K562 (cell line): ENCODE results near the gene SMIM10.
"Not testable (repeated sequence)": the region's sequence is repeated elsewhere in the genome, so short reads cannot be mapped to it uniquely, and the experiment has no call there.

Source experiments
- CHD7 ChIP-seq: fragments of 200-600 bp; sonication (generic); IDR thresholded peaks from one replicate; pipeline ENCODE4 v1.6.1; 2012; ENCODE audit warnings: mild to moderate bottlenecking, low read depth, low read length, inconsistent platforms
- CTCF ChIP-seq, 3 experiments: IDR thresholded peaks in 2 of 3; conservative IDR thresholded peaks in 1 of 3; 2 replicates each; pipeline ENCODE4 v1.5.1; 2011 to 2012; ENCODE audit warnings: low read length in 3 of 3, mild to moderate bottlenecking in 3 of 3, control low read depth in 2 of 3, improper control_type of control experiment in 1 of 3, inconsistent platforms in 1 of 3, low read depth in 1 of 3, mixed read lengths in 1 of 3, moderate library complexity in 1 of 3; ENCODE audit not compliant: insufficient read depth in 2 of 3
- ETS1 ChIP-seq: conservative IDR thresholded peaks from 2 replicates; pipeline ENCODE4 v1.6.1; 2011; ENCODE audit warnings: low read depth, mild to moderate bottlenecking, low read length; ENCODE audit not compliant: control insufficient read depth
- ETV6 ChIP-seq, 3 experiments: fragments of 150-350 bp in 1 of 3; sonication (generic) in 1 of 3; formaldehyde crosslinking in 1 of 3; IDR thresholded peaks; 2 replicates each; pipeline versions ENCODE4 v1.6.1 to v1.8.0; 2014 to 2022; ENCODE audit warnings: borderline replicate concordance in 2 of 3, low read depth in 2 of 3, antibody characterized with exemption in 1 of 3, low read length in 1 of 3, mild to moderate bottlenecking in 1 of 3, missing genetic modification reagents in 1 of 3
- MAZ ChIP-seq, 2 experiments: fragments of 450-650 bp in 1 of 2; sonication (generic) in 1 of 2; formaldehyde crosslinking; IDR thresholded peaks in 1 of 2; conservative IDR thresholded peaks in 1 of 2; 2 replicates each; pipeline versions ENCODE4 v1.4.0 to v1.5.0; 2020; ENCODE audit warnings: mild to moderate bottlenecking in 1 of 2, missing genetic modification reagents in 1 of 2
- MITF ChIP-seq: IDR thresholded peaks from 2 replicates; pipeline ENCODE4 v1.6.1; 2014; ENCODE audit warnings: antibody characterized with exemption
- PCBP2 ChIP-seq: fragments of 200-400 bp; formaldehyde crosslinking; IDR thresholded peaks from 2 replicates; pipeline ENCODE4 v1.6.1; 2018; ENCODE audit warnings: low read length, low read depth, mild to moderate bottlenecking, moderate library complexity; ENCODE audit not compliant: poor library complexity, severe bottlenecking
- RAD21 ChIP-seq, 2 experiments: fragments of 250-450 bp in 1 of 2; fragments of 450-650 bp in 1 of 2; sonication (Bioruptor Pico) in 1 of 2; formaldehyde crosslinking in 1 of 2; IDR thresholded peaks in 1 of 2; conservative IDR thresholded peaks in 1 of 2; 2 replicates each; pipeline versions ENCODE4 v1.4.0 to v1.8.0; 2020 to 2022; ENCODE audit warnings: mild to moderate bottlenecking in 2 of 2, moderate library complexity in 1 of 2
- RFX5 ChIP-seq: IDR thresholded peaks from 2 replicates; pipeline ENCODE4 v1.6.1; 2011; ENCODE audit warnings: low read depth, mild to moderate bottlenecking, improper control_type of control experiment, low read length
- ZFP36 ChIP-seq: fragments of 150-350 bp; IDR thresholded peaks from 2 replicates; pipeline ENCODE4 v1.6.1; 2018; ENCODE audit warnings: low read length, low read depth; ENCODE audit not compliant: partially characterized antibody
- ZNF197 ChIP-seq: fragments of 200-800 bp; sonication (Bioruptor generic); IDR thresholded peaks from 2 replicates; pipeline ENCODE4 v1.6.1; 2016; ENCODE audit warnings: low read depth, missing genetic modification characterization, missing compliant biosample characterization
- ZNF511 ChIP-seq: sonication (generic); formaldehyde crosslinking; IDR thresholded peaks from 2 replicates; pipeline ENCODE4 v1.8.0; 2022; ENCODE audit warnings: mild to moderate bottlenecking, missing genetic modification reagents
- ZNF512 ChIP-seq: IDR thresholded peaks from 2 replicates; pipeline ENCODE4 v1.6.1; 2016; ENCODE audit warnings: missing genetic modification characterization, missing compliant biosample characterization
- ZNF644 ChIP-seq: fragments of 200-800 bp; sonication (Bioruptor generic); IDR thresholded peaks from 2 replicates; pipeline ENCODE4 v1.6.1; 2016; ENCODE audit warnings: low read depth, missing genetic modification characterization, missing compliant biosample characterization

- not testable (repeated sequence) for TF ChIP-seq ETS1; ZNF644 (tag); MITF; ZFP36; MAZ (CRISPR knock-in tag; conservative IDR thresholded peaks at IDR 0.05 in 1 of 2, IDR thresholded peaks at IDR 0.05 in 1 of 2); CHD7; CTCF (IDR thresholded peaks at IDR 0.05 in 2 of 3, conservative IDR thresholded peaks at IDR 0.05 in 1 of 3; ENCODE audit: insufficient read depth in 2 of 3, low read depth in 1 of 3, low read length in 3 of 3); PCBP2; ZNF511 (CRISPR knock-in tag); RFX5; ZNF197; RAD21 (CRISPR knock-in tag; conservative IDR thresholded peaks at IDR 0.05 in 1 of 2, IDR thresholded peaks at IDR 0.05 in 1 of 2); ZNF512 (tag); ETV6 (IDR thresholded peaks at IDR 0.05; ENCODE audit: borderline replicate concordance in 1 of 2, low read depth in 2 of 2, low read length in 1 of 2); ETV6 (CRISPR knock-in tag; IDR thresholded peaks at IDR 0.05; ENCODE audit: borderline replicate concordance)
Observed at GRCh38 chrX:134946364-134946763, 44.4 kb upstream of the SMIM10 start.
